ENCODE measurements around the gene CXCL12. TPM values are rescaled to one million over a fixed set of nuclear protein-coding genes. Genes with fewer than 3 reads are reported as not detected.

CXCL12 gene
- 0.40 and 2.0 TPM in 2 replicates for total RNA-seq

DNA sequence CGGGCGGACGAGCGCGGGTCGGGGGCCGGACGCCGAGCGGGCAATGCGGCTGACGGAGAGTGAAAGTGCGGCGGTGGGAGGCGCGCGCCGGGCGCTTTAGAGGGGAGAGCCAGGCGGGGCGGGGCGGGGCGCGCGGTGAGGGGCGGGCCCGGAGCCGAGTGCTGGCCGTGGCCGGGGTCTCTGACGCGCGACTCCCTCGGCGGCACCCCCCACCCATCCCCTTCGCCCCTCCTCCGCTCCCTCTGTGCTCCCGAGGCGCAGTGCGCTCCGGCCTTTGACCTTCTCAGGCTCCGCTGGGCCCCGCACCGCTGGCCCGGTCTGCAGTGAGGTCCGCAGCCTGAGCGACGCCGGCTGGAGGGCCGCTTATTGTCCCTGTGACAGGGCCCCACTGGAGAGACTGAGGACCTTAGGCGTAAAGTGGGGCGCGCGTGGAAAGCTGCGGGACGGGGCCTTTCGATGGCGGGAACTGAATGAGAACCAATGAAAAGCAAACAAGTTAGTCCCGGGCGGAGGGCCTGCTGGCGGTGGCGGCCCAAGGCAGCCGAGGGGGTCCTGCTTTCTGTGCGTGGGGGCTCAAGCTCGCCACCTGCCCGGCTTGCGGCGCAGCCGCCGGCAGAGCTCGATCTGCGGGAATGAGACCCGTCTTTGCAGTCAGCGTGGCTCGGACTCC is at the start of gene CXCL12:
Gene CXCL12 (minus strand): TSS at position 72 of the 670 bp plus-strand sequence. CDS start 92 bp downstream, outside the sequence.
- DNase-seq (ENCODE audit: low read depth, low spot score) = no peak

DNA sequence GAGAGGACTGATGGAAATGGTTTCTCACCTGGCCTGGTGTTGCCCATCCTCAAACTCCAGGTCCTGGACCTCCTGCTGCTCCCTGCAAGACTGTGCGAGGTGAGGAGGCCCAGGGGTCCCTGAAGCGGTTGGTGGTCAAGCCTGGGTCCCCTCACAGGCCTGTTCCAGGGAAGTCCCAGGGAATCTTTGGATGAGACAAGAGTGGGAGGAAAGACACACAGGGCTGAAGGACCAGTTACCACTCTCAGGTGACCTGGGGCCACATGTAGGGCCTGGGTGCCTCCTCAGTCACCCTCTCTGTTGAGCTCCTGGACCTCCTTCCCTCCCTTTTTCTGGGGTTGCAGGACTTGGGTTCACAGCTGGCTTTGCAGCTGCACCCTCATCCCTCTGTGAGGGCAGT is 42.6 kb upstream of the CXCL12 start:
- DNase-seq (ENCODE audit: low read depth, low spot score) = no peak

DNA sequence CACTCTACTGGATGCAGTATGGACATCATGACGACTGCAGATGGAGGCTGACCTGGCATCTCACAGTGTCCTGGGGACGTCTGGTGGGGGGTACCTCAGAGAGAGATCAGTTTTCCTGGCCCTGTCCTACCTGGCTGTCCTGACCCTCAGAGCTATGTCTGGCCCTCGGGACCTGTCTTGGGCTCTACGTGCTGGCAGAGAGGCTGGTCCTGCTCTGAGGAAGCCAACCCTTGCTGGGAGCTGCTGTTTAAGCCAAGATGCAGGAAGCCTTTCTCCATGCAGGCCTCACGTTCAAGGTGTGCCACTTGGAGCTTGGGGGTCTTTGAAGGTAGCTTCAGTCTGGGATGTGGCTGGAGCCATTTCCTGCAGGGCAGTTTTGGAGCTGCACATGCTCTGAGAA is 42.1 kb upstream of the CXCL12 start:
- DNase-seq (ENCODE audit: low read depth, low spot score) = no peak

DNA sequence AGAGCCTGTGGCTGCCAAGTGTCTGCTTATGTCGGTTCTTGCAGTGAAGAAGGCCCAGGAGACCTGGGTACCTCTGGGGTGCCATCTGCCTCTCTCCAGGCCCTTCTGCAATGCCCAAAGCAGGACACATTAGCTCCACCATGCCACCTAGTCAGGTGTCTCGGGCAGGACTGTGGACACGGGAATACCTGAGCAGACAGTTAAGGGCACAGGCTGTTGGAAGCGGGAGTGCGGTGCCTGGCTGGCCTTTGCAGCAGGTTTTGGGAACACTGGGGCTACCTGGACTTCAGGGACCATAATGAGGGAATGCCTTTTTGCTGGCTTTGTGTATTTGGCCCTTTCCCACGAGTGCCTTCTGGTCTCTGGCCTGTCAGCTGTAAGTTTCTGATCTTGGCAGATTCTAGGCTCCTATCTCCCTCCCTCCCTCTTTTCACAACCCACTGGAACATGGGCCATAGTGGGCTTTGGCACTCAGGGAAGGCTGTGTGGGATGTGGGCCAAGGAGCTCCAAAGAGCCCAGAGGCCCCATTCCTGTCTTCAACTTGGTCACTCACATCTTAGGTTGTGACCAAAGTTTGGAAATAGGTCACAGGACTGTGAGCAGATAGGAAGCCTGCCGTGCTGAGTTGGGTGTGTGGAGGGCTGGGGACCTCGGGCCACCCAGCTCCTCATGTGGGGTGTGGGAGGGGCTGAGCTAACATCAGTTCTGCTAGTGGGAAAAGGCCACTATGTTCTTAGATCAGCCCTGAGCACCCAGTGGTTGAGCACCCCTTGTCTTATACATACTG is 41.5 kb upstream of the CXCL12 start:
- DNase-seq (ENCODE audit: low read depth, low spot score) = no peak

DNA sequence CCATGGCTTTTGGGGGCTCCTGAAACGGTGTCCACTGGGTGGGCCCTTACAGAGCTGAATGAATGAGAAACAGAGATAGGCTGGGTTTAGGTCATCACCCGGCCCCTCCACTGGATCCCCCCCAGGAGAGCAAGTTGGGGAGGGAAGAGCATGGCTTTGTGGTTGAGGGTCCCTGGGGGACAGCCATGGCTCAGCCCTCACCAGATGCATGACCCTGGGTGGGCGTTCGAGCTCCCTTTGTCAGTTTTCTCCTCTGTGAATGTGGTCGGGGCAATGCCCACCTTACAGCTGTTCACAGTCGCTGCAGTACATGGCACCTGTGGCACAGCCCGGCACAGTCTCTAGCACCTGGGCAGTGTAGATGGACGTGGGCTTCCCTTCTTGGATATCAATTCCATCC is 40.6 kb upstream of the CXCL12 start:
- DNase-seq (ENCODE audit: low read depth, low spot score) = no peak

DNA sequence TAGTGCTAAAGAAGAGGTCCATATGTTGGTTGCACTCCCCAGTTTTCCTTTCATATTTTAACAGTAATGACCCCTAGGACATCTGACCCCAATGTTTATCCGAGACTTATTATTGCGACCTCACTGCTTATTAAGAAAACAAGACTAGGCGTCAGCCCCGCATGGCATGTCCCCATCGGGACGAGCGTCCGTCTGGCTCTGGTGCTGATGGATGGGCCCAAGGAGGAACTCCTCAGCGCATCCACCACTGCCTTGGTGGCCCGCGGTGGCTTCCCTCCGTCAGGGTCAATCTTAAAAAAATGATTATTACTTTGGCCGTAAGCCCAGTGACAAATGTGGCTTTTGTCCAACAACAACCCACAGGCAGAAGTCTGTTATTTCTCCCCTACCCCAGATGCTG is 40.1 kb upstream of the CXCL12 start:
- no peak for DNase-seq (ENCODE audit: low read depth, low spot score)

DNA sequence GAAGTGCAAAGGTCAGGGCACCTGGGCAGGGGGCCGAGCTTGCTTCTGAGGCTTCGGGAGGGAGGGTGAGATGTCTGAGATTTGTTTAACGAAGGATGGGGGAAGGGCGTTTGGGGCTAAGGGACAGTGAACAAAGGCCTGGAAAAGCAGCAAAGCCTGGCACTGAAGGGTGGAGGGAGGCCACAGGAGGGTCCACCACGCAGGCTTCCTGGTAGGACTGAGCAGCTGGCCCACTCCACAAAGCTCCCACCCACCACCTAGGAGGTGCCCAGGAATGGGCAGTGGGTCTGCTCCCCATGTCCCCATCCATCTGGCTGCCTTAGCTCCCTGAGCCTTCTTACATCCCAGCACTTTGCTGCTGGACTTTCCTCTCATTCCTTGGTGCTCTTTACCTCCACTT is 39.4 kb upstream of the CXCL12 start:
- DNase-seq (ENCODE audit: low read depth, low spot score) = no peak

DNA sequence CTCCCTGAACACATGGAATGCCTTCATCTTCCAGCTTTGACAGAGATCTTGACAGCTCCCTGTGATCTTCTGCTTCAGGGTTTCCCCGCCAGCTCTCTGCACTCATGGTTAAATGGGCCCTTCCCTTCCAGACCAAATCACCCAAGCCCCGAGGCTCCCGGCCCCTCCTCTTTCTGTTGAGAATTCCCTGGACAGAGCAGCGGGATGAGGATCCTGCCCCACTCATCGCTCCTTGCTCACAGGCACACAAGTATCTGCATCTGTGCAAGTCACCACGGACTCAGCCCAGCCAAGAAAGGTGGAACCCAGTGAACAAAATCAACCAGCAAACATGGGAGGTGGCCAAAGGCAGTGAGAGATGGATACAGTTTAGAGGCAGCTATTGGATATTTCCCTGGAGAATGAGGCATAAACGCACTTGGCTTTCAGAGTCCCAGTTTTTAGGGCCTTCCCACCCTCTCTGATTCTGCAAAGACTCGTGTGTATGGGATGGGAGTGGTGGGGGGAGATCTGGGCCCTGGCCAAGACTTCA is 37.7 kb upstream of the CXCL12 start:
- no peak for DNase-seq (ENCODE audit: low read depth, low spot score)

DNA sequence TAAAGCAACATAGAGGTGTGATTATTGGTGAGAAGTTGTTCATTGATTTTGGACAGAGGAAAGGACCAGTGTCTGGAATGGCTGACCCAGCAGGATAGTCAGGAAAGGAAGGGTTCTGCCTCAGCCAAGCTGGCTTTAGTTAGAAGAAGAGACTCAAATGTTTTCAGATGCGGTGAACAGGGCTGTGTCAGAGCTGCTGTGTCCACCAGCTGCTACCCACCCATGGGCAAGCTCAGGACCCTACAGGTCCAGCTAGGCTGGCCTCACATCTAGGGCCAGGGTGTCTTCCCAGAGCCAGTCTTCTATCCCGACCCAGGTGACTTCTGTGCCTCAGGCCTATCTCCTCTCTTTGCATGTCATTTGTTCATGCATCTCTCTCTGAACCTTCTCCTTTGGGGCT is 37.3 kb upstream of the CXCL12 start:
- no peak for DNase-seq (ENCODE audit: low read depth, low spot score)

DNA sequence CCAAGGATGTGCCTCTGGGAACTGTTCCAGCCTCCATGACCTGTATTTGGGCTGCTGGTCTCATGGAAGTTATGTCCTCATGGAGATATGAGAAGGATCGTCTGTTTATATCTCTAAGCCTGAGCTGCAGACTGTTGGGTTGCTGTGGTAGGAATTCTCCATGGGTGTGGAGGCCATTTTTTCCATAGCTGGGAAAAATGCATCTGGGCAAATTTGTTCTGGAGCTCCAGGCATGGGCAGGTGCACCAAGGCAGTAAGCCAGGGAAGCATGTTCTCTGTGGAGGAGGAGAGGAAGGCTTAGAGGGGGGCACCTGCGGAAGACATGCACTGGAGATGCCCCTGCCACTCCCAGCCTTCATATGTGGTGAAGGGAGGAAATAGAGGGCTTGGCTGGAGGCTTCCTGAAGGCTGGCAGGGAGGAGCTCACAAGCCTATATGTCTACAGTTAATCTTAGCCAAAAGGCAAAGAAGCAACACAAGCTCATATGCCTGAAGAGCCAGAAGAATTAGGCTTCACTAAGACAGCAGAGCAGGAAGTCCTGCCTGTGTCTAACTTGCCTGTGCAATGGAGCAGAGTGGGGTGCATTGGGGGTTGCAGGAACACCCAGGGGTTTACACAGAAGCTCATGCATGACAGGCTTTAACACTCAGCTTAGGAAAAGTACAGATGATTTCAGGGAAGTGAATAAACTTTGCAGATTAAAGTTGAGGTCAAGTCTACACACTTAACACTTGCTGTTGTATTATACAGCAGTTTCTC is 35.1 kb upstream of the CXCL12 start:
- DNase-seq (ENCODE audit: low read depth, low spot score) = no peak

DNA sequence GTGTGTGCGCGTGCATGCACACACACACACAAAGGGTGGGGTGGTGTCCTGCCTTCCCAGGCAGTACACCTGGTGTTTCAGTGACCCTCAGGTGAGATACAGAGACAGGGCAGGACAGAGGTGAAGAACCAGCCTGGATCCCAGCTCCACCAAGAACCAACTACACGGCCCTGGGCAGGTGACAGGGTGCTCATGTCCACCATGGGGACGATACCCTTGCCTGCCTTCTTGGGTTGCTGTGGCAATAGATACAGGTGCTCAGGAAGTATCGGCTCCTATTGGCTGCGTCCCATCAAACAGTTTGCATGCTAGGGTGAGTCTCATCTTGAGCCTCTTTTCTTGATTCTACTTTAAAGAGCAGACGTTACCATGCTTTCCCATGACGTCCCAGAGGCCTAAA is 33.7 kb upstream of the CXCL12 start:
- DNase-seq (ENCODE audit: low read depth, low spot score) = no peak

DNA sequence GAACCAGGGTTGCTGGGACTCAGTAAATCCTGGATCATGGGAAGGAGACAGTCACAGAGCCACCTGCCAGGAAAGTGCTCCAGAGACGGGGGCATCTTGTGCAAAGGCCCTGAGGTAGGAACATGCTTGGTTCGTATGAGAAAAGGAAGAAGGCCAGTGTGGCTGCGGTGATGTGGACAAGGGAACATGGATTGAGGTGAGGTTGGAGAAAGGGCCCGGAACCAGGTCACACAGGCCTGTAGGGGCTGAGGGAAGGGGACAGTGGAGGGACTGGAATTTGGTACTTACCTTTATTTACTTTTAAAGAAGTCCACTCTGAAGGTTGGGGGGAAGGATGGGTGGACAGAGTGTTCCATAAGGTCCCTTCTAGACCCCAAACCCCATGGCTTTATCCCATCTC is 32.9 kb upstream of the CXCL12 start:
- DNase-seq (ENCODE audit: low read depth, low spot score) = no peak

DNA sequence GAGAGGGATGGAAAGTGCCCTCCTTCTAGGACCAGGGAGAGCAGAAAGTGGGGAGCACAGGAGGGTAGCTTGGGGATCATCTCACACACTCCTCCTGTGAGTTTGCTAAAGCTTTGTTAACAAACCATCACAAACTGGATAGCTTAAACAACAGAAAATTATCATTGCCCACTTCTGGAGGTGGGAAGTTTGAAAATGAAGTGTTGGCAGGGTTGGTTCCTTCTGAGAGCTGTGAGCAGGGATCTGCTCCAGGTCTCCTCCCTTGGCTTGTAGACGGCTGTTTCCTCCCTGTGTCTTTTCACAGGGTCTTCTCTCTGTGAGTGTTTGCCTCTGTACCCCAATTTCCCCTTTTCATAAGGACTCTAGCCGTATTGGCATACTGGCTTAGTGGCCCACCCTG is 32.0 kb upstream of the CXCL12 start:
- DNase-seq (ENCODE audit: low read depth, low spot score) = no peak

DNA sequence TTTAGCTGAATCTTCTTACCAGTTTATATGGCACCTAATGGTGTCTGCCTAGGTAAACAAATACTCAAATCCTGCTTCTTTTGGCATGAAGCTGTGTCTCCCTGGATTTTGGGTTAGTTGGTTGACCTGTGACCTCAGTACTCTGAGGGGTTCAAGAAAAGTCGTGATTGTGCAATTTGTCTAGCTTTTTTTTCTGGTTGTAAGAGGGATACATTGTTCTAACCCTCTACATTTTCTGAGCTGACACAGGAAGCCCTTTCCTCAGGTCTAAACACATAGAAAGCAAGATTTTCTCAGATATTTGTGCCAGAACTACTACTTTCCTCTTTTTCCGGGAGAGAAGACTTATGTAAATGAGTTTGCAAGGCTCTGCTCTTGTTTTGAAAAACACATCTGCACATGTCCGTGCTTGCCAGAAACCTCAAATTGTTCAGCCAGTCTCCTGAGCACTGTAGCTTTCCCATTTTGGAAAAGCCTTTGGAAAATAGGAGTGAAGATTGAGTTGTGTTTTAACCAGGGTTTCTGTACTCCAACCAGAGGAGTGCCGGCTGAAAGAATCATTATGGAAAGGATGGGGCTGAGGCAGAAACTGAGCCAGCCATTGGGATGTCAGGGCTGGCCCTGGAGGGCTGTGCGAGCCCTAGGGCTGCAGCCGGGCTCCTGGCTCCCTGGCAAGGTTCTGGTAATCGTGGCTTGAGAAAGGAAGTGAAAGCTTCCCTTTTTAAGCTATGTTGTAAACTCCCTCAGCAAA is 31.3 kb upstream of the CXCL12 start:
- DNase-seq (ENCODE audit: low read depth, low spot score) = no peak

DNA sequence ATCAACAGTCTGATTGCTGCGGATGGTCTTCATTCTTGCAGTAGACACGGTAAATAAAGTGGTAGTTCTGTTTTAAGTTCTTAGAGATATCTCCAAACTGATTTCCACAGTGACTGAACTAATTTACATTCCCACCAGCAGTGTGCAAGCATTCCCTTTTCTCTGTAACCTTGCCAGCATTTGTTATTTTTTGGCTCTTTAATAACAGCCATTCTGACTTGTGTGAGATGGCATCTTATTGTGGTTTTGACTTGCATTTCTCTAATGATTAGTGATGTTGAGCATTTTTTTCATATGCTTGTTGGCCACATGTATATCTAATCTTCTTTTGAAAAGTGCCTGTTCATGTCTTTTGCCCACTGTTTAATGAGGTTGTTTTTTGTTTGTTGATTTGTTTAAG is 30.2 kb upstream of the CXCL12 start:
- DNase-seq (ENCODE audit: low read depth, low spot score) = no peak

DNA sequence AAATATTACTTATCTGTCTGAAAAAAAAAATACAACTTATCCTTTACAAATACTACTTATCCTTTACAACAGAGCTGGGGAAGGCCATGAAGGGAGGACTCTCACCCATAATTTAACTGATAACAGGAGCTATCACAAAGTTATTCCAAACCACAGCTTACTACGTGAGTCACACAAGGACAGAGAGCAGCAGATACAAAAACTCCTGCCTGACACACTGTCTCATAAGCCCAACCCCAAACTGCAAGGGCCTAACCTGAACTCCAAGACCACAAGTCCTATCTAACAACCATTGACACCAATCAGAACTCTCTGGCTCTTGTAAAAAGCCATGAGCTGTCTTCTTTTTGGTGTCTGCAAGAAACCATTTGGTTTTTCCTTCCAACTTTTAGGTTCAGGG is 28.5 kb upstream of the CXCL12 start:
- no peak for DNase-seq (ENCODE audit: low read depth, low spot score)

DNA sequence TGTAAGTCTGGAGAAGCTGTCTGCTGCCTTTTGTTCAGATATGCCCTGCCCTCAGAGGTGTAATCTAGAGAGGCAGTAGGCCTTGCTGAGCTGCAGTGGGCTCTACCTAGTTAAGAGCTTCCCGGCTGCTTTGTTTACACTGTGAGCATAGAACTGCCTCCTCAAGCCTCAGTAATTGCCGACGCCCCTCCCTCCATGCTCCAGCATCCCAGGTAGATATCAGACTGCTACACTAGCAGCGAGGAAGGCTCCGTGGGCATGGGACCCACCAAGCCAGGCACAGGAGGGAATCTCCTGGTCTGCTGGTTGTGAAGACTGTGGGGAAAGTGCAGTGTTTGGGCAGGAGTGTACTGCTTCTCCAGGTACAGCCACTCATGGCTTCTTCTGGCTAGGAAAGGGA is 26.4 kb upstream of the CXCL12 start:
- DNase-seq (ENCODE audit: low read depth, low spot score) = no peak

DNA sequence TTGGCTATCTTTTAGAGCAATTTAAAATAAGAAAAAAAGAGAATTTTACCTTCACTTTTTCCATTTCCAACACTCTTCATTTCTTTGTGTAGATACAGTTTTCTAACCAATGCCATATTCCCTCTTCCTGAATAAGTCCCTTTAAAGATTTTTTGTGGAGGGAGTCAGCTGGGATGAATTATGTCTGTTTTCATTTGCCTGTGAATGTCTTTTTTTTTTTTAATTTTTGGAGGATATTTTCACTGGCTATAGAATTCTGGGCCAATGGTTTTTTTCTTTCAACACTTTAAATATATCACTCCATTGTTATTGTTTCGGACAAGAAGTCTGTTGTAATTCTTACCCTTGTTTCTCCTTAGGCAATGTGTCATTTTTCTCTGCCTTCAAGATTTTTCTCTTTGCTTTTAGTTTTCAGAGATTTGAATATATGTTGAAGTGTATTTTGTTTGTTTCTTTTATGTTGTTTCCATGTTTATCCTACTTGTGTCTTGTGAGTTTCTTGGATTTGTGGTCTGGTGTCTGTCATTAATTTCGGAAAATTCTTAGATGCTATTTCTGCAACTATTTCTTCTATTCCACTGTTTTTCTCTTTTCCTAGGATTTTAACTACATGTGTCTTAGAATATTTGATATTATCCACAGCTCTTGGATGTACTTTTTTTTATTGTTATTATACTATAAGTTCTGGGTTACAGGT is 20.0 kb upstream of the CXCL12 start:
- DNase-seq (ENCODE audit: low read depth, low spot score) = no peak

DNA sequence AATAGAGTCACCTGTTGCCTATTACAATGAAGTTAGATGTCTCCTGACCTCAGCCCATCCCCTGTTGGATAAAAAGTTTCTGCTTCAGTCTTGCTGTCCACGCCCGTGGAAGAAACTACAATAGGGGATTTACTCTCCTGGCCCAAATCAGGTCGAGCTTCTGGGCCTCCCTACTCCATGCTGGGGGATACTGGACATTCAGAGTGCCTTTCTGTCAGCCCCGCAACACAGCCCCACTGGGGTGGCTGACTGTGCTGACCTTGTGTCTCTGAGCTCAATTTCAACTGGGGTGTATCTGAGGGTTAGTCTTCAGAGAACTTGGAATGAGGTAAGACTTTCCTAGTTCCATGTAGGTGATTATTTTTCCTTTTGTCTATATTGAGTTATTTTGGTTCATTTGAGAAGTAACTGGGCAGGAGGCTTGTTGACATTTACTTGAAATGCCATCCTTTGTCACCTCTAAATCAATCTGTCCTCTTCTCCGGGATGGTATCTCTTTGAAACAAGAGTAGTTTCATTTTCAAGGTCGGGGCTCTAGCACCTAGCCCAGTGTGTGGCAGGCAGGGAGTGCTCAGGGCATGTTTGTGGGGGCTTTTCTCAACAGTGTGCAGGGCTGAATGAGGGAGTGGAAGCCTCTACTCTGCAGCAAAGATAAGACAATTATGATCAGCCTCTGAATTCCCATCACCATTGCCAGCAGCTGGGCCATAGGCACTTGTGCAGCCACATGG is 17.7 kb upstream of the CXCL12 start:
- DNase-seq (ENCODE audit: low read depth, low spot score) = no peak

DNA sequence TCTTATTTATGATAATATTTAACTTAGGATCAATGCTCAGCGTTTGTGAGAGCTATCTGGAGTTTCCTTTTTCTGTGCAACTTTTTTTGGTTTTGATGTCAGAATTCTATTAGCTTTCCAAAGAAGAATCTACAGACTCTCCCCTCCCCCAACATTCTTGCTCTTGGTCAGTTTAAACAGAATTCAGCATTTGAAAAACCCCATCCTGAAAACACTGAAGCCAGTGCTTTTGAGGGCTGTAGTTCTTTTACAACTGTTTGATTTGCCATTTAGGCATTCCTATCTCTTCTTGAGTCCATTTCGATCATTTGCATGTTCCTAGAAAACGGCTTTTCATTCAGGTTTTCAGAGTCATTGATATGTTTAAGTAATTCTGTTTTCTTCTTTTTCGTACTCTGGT is 15.6 kb upstream of the CXCL12 start:
- DNase-seq (ENCODE audit: low read depth, low spot score) = no peak
